HG03432 (cell line): ENCODE results near the gene ARHGAP31.
"Not testable (repeated sequence)": the region's sequence is repeated elsewhere in the genome, so short reads cannot be mapped to it uniquely, and the experiment has no call there.

Source experiments
- ATAC-seq: cut with Tn5 transposase; IDR thresholded peaks from one replicate; pipeline ENCODE4 v1.9.1; 2021; ENCODE audit warnings: mild to moderate bottlenecking, moderate library complexity; ENCODE audit not compliant: unreplicated experiment

ARHGAP31 gene

DNA sequence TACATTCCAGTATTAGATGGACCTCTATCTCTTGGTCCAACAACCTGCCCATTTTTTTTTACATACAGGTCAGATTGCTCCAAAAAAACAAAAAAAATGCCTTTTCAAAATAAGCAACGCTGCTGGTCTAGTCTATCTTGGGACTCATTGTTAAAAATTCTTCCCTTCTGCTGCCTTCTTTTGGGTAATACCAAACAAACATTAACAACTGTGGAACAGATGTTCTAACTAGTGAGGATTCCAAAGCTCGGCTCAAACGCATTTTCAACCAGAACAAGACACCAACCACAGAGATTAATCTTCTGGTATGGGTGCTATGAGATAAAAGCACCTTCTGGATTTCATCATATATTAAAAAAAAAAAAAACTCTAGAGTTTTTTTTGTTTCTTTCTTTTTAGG is 24.7 kb downstream of the ARHGAP31 start:
- no peak for ATAC-seq

DNA sequence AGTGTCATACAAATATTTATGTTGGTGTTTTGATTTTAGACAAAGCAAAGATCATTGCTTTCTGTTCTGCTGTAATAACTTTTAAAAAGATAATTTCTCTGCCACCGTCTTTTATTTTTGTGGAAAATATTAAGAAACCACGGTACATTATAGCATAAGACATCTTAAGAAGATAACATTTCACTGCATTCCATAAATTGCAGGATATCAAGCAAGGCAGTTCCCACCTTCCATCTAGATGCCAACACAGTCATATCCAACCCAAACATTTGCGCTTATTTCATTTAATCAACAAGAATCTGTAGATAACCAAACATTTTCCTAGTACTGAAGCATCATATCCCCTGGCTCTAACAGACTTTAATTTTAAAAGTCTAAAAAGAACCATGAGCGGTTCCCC is 25.1 kb downstream of the ARHGAP31 start:
- no peak for ATAC-seq

DNA sequence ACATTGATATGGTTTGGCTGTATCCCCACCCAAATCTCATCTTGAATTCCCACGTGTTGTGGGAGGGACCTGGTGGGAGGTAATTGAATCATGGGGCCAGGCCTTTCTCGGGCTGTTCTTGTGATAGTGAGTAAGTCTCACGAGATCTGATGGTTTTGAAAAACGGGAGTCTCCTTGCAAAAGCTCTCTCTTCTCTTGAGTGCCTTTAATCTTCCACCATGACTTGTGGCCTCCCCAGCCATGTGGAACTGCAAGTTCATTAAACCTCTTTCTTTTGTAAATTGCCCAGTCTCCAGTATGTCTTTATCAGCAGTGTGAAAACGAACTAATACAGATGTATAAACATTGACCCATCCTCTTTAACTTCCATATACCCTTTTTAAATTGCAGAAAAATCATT is 26.6 kb downstream of the ARHGAP31 start:
- ATAC-seq = not testable (repeated sequence)

DNA sequence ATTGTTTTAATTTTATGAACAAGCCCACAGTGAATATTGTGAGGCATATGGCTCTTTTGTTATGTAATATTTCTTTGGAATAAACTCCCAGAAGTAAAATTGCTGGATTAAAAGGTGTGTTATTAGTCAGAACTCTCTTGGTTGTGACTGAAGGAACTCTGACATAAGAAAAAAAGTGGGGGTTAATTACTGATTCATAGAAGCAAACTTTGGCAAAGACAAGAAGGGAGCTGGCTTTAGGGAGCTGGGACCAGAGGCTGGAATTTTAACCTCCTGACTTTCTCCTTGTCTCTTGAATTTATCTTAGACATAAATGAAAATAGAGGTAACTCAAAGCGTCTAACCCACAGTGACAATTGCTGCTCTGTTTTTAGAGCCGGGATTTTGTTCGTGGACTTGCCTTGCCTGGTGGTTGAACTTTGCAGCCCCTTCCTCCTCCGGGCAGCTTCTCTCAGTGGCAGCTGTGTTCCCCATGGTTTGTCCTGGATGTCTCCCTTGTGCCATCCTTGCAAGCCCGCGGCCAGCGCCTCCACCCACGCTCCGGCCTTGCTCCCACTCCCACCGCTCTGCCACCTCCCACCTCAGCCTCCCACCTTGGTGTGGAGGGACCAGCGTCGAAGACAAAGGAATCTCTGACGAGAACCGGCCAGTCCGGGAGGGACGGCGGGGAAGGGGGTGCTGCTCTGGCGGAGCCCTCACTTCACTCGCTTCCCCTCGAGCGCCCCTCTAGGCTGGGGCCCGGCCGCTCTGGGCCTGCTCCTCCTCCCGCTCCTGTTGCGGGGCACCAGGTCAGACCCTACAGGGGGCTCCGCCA is 28.0 kb downstream of the ARHGAP31 start:
- ATAC-seq = peak; percentile 36

DNA sequence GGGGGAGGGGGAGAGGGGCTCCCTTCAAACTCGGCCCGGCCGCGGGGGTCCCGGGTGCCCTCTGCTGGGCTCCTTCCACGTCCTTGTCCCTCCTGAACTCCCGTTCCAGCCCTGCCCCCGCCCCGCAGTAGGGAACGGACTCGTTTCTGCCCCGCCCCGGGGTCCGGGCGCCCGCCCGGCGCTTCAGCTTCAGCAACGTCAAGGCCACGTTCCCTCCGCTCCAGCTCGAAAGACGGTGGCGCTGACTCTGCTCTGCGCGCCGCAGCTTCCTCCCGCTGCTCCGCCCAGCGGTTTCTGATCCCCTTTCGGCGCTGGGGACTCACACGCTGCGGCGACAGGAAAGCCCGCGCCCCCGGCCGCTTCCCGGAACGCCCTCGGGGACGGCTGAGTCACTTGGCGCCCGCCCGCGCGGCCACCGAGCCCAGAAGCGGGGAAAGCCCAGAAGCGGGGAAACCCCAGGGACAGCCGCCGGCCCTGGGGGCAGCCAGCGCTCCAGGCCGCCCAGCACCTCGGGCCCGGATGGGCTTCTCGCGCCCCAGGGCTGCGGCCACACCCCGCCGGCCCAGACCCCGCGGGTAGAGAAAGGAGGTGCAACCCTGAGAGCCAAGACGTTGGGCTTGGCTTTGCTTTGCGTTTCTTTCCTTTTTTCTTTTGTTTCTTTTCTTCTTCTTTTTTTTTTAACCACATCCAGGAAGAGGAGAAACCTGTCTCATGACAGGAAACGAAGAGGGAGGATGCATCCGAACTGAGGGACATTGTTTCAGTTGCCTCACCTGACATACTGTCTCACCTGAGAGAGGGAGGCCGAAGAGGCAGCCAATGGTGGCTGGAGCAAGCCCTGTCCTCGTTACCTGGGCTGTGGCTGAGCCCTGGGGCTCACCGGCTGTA is 28.9 kb downstream of the ARHGAP31 start:
- peak; percentile 90 for ATAC-seq

DNA sequence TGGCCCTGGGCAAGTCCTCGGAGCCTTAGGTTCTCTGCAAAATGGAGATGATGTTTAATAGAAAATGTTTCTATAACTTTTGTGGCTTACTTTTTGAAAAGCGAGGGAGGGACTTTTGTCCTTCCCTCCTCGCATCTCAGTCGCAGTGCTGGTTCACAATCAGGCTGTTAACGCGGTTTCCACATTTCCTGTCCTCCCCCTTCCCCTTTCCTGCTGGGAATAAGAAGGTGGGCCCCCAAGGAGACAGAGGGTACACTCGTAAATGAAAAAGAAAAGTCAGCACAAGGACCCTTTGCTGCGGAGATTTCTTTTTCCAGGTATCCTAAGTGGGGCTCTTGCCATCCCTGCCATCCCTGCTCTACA is 29.5 kb downstream of the ARHGAP31 start:
- ATAC-seq = no peak

DNA sequence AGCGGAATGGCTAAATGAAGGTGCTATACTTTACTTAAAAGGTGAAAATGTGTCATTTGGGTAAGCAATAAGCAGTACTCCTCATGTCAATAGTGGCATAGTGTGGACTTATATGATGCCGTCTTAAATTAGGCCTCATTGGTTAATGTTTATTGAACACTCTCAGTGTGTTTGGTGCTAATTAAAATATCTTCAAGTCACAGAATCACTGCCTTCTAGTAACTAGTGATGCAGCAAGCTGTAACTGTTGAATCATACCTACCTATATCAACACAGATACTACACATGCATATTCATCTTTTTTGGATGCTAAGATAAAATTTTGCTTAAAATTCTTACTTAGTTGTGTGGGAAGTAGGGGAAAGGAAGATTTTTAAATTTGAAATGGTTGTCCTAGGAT is 30.7 kb downstream of the ARHGAP31 start:
- ATAC-seq = no peak

DNA sequence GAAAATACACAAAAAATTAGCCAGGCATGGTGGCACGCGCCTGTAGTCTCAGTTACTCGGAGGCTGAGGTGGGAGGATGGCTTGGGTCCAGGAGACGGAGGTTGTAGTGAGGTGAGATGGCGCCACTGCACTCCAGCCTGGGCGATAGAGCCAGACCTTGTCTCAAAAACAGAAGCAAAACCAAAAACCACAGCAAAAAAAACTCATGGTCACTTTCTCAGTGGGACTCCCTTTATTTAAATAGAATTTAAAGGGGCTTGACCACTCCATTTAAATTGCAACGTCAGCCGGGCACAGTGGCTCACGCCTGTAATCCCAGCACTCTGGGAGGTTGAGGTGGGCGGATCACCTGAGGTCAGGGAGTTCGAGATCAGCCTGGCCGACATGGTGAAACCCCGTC is 32.8 kb downstream of the ARHGAP31 start:
- no peak for ATAC-seq

DNA sequence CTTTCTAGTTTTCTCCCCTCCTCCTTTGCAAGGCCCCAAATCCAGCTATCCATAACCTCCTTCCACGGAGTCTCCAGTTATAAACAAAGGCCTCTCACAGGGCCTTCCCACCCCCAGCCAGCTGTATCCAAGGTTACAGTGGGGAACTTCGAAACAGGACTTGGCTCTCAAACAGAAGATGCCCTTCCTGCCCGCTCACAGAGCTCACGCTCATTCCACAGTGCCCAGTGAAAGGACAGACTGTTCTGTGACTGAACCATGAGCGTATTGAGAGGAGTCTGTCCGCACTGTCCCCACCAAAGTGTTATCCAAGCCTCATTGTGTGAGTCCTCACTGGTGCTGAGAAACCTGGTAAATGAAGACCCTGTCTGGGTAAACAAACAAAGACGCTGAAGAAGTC is 35.4 kb downstream of the ARHGAP31 start:
- no peak for ATAC-seq

DNA sequence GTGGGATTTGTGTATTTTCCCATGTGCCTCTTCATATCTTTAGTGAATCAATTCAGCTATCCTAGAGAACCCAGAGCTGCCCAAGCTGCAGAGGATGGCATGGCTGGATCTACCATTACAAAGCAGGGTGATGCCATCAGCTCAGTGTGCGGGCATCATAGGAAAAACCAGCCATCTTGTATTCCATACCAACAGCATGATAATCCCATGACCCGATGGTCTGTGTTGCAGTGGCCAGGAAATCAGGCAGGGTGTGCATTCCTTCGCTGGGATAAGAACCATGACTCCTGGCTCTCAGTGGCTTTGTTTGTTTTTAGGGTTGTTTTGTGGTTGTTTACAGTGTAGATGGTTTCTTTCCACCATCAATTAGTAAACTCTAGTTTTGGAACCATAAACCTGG is 36.0 kb downstream of the ARHGAP31 start:
- ATAC-seq = no peak

DNA sequence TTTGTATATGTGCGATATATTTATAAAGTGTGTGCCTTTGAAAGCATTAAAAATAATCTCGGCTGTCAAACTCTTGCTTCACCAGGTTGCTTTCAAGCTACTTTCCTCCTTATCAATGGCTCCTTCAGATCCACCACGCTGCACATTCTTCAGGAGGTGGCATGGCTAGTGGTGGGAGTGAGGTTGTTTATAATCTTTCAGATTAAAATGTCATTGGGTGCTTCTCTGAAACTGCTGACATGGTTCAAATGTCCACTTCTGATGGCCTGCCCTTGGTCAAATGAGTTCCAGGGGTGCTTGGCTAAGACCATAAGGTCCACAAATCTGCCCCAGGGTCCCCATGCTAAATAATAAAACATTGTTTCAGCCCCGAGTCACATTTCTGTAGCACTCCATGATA is 36.7 kb downstream of the ARHGAP31 start:
- ATAC-seq = no peak

DNA sequence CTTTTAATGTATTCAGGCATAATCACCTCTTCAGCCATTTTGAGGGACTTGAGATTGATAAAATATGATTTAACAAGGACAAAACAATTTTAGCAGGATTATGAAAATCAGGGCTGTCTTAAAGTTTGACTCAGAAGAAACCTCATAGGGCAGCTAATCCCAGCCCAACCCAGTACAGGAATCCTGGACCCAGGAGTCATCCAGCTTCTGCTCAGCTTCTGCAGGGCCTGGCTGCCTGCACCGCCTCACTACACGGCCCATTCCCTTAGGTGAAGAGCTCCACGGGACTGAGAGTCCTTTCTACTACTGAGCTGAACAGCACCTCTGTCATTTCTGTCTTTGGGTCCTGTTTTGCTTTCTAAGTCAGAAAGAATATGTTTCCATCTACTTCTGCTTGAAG is 37.5 kb downstream of the ARHGAP31 start:
- ATAC-seq = no peak

DNA sequence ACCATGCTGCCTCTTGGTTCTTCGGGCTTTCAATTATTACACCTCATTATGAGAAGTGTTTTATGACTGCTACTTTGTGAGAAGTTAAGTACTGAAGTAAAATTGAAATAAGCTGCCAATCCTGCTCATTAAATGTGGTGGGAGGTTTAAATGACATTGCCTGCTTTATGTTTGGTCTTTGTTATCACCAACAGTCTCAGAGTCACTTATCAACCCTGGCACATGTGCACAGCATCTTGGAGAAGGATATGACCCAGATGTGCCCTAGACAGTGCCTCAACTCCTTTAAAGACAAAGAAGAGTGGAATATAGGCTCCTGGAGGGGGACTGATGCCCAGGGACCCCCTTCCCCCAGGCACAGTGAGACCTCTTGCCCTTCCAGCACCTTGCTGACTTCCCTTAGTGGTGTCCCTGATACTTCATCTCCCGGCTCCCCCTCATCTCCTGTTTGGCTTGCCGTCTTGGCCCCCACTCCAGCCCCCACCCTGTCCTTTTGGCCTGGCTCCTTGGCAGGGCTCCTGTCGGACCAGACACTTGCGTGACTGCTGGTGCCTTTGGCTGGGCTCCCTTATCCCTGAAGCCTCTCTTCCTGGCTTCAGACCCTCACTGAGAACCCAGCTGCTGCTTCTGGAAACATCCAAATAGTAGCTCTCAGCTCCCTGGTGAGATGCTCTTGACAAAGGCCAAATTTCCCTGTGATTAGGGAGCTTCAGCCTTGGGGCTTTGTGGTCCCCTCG is 39.8 kb downstream of the ARHGAP31 start:
- no peak for ATAC-seq

DNA sequence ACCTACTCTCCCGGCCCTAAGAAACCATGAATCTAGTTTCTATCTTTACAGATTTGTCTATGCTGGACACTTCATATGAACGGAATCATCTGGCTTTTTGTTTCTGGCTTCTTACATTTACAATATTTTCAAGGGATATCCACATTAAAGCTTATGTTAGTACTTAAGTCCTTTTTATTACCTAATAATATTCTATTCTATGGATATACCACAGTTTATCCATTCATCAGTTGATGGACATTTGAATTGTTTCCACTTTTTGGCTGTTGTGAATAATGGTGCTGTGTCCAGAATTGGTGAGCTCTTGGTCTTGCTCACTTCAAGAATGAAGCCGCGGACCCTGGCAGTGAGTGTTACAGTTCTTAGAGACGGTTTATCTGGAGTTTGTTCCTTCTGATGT is 42.6 kb downstream of the ARHGAP31 start:
- no peak for ATAC-seq

DNA sequence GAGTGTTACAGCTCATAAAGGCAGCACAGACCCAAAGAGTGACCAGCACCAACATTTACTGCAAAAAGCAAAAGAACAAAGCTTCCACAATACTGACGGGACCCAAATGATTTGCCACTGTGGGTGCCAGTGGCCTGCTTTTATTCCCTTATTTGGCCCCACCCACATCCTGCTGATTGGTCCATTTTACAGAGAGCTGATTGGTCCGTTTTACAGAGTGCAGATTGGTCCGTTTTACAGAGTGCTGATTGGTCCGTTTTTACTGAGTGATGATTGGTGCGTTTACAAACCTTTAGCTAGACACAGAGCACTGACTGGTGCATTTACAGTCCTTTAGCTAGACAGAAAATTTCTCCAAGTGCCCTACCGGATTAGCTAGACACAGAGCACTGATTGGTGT is 43.2 kb downstream of the ARHGAP31 start:
- ATAC-seq = not testable (repeated sequence)

DNA sequence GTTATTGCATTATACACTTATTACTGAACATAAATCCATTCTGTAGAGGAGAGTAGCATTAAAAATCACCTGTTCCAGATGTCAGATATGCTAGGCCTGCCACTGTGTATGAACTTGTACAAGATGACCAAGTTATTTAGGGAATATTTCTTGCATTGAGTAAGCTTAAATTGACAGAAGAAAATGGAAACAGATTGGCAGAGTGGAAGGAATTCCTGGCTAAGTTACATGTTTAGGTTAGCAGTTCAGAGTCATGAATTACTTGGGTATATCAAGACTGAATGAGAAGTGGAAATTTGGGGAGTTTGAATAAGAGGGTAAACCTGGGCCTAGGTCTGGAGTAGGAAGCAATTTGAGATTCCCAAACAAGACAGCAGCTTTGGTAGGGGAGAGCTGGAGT is 44.6 kb downstream of the ARHGAP31 start:
- ATAC-seq = no peak

DNA sequence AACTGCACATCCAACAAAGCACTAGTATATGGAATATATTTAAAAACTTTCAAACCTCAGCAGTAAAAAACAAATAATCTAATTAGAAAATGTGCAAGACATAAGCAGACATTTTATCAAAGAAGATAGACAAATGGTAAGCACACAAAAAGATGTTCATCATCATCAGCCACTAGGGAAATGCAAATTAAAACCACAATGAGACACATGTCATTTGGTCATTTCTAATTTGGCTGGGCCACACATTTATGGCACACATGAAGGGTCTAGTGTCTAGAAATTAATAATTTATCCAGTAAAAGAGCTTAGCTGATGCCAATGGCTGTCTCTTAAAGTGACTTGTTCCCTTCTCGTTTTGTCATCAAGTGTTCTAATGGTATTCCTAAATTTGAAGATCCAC is 45.8 kb downstream of the ARHGAP31 start:
- ATAC-seq = no peak

DNA sequence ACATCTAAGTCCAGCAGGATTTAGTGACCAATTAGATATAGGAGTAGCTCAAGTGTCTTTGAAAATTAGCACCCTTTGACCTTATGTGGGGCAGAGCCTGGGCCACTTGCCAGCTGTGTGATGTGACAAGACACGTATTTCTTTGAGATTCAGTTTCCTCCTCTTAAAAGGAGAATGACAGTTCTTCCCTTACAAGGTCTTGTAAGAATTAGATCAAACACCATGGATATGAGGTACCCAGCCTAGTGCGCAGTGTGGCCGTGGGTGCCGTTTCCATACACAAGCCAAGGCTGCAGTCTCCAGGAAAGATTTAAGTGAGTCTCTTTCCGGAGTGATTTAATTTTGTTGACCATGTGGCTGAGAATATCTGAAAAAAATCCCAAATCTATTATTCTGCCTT is 46.3 kb downstream of the ARHGAP31 start:
- no peak for ATAC-seq

DNA sequence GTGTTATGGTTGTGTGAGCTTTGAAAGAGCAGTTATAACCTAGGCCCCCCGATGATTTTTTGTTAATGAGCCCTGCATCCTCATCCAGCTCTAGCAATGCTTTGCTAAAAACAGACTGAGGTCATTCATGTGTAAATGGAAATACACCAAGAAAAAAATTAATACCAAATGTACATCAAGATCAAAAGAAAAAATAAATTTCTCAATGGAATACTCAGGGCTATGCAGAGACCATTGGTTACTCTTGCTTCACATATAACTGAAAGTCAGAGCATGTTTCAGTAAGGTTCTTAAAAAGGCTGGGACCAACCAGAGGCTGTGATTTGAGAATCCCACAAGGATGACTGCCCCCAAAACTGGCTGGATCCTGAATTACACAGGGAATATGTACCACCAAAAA is 48.0 kb downstream of the ARHGAP31 start:
- no peak for ATAC-seq

DNA sequence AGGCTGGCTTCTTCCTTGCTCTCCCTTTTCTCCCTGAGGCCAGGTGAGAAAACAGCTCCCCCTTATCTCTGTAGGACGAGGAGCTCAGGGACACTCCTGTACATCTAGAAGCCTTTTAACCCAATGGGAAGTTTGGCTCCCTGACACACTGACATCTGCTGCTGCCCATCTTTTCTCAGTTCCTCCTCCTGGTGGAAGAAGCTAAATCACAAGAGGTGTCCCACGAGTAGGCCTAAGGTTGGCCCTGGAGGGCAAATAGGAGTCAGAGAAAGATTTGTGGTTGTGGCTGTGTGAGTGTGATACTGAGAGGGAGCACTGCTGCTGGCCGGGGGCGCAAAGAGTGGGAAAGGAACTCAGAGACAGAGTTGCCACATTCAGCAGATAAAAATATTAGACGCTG is 49.5 kb downstream of the ARHGAP31 start:
- ATAC-seq = peak; percentile 85

DNA sequence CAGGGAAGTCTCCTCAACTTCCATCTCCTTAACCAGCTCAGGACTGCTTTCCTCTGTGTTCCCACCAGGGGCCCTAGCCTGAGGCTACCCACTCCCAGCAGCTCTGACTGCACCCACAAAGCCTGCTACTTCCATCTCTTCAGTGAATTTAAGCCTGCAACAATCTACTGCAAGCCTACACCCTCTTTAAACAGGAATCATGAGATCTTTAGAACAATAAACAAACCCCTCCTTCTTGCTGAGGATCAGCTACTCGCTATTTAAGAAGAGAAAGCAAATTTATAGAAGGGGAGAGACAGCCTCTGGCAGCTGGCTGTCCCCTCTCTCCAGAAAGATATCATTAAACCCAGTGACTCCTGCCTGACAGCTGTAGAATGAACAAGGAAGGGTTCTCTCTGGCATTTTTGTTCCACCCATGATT is 51.9 kb downstream of the ARHGAP31 start:
- no peak for ATAC-seq

DNA sequence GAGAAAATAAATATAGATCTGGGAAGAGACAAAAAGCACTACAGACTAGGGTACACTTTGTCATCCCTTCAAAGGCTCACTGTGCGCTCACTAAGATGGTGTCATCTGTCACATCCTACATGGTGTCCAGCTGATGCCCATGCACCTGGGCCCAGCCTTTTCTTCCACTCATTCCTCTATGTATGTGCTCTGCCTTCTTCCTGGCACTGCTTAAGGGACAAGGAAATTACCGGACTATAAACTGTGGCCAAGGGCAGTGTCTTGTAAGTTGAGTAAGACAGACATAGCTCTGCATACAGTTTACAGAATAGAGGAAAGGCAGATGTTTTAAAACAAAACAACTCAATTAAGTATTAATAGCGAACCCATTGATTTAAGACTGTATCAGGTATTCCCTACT is 52.9 kb downstream of the ARHGAP31 start:
- no peak for ATAC-seq
